Non-pigmented ciliary epithelial cell (primary cell): ENCODE data around the gene RDH8.

Source experiments
- DNase-seq: peaks from one replicate; pipeline ENCODE4 v3.0.0-alpha.2; 2010; ENCODE audit warnings: low read depth

RDH8 gene

GRCh38 chr19:10036601-10037071 lies 23.4 kb downstream of the RDH8 start:
- no peak for DNase-seq

GRCh38 chr19:10037367-10037766 lies 24.1 kb downstream of the RDH8 start:
- no peak for DNase-seq

GRCh38 chr19:10037809-10038208 lies 24.5 kb downstream of the RDH8 start:
- no peak for DNase-seq

GRCh38 chr19:10043286-10043927 lies 30.1 kb downstream of the RDH8 start:
- no peak for DNase-seq

GRCh38 chr19:10044390-10044789 lies 31.1 kb downstream of the RDH8 start:
- DNase-seq: no peak

- no peak for DNase-seq
Measured at GRCh38 chr19:10045371-10045770, 32.1 kb downstream of the RDH8 start.

- DNase-seq: no peak
Measured at GRCh38 chr19:10049626-10050025, 36.3 kb downstream of the RDH8 start.

GRCh38 chr19:10052602-10053360 lies 39.5 kb downstream of the RDH8 start:
- no peak for DNase-seq

- DNase-seq: no peak
Measured at GRCh38 chr19:10061717-10062310, 48.5 kb downstream of the RDH8 start.

- DNase-seq: no peak
Measured at GRCh38 chr19:10068205-10068604, 54.9 kb downstream of the RDH8 start.

GRCh38 chr19:10069046-10069445 lies 55.8 kb downstream of the RDH8 start:
- DNase-seq: no peak

GRCh38 chr19:10070730-10071446 lies 57.6 kb downstream of the RDH8 start:
- DNase-seq: no peak
